ENCODE data around the gene LHX4.

Gene LHX4

DNA sequence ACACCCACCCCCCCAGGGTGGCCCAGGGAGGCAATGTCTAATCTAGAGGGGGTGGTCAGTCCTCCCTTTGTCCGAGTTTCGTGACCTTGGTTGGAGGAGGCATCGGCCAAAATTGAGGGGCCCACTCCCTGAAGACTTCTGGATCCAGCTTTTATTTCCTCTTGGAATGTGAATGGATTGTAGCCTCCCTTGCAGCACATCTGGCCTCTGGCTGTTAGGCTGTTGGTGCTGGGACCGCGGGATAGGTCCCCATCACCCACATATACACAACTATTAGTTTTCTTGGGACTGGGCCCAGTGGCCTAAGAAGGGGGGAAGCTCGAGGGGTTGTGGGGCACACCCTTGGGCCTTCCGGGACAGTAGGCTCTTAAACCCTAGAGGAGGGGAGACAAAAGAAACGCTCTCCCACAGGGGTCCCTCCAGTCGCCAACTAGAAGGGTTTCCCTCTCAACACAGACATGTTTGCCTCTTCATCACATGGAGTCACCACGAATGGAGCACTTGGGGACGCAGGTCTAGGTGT lies 2.5 kb downstream of the LHX4 start:
- H3K9me3 ChIP-seq: no peaks in the 10 kb centered on the region
- H3K27me3 ChIP-seq: peaks cover 3 to 100% of the 10 kb centered on the region in 2 donors
- intact Hi-C loops (cut with DNase I; ENCODE audit: low total_unique reads): no loop called here
- no peak overlapping the region for H3K27ac ChIP-seq
- no peak overlapping the region for H3K4me3 ChIP-seq
- TF ChIP-seq CTCF (IDR thresholded peaks at IDR 0.05): no peak
- peak in 1 of 2 donors; percentile 43 for DNase-seq
- H3K36me3 ChIP-seq: no peaks in the 10 kb centered on the region
- peaks cover 0 to 69% (median 62%) of the 10 kb centered on the region in 4 donors for H3K4me1 ChIP-seq

- Histone ChIP-seq H3K36me3 (no peaks in the 10 kb centered on the region), H3K27me3 (peaks cover 3 to 99% of the 10 kb centered on the region in 2 donors), H3K4me3 (no peak overlapping the region), H3K9me3 (no peaks in the 10 kb centered on the region), H3K4me1 (peaks cover 0 to 69% (median 62%) of the 10 kb centered on the region in 4 donors), H3K27ac (no peak overlapping the region)
- peak in 1 of 2 donors; percentile 52 for DNase-seq
- intact Hi-C loops (cut with DNase I; ENCODE audit: low total_unique reads): no loop called here
- TF ChIP-seq CTCF (IDR thresholded peaks at IDR 0.05): no peak
Observed at GRCh38 chr1:180233191-180234011, 3.3 kb downstream of the LHX4 start.

DNA sequence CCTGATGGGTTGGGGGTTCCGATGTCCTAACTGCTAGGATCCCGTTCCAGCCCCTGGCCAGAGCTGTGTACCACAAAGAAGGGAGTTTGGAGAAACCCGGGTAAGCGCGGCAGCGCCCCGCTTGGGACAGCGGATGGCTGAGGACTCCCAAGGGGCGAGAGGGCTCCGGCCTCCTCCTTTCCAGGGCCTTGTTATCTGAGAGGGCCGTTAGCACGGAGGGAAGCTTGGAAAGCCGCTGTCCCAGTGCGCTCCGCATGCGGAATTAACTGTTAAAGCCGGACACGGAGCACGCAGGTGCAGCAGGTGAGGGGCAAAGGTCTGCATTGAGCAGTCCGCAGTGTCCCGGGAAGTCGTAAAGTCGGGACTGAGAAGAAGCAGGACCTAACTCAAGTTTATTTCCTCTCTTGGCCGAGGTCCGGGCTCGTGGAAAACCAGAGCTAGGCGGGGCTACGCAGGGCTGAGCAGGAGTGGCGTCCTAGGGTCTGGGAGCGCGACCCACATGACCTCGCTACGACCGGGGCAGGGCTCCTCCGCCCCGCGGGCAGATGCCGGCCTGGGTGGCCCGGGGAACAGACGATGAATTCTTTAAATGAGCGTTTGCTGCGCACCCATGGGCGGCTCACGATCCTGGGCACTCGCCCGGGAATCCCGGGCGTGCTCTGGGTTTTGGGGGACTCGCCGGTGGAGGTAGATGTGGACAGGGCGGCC lies 4.5 kb downstream of the LHX4 start:
- Histone ChIP-seq H3K4me1 (peaks cover 0 to 59% (median 52%) of the 10 kb centered on the region in 4 donors), H3K27ac (no peak overlapping the region), H3K36me3 (no peaks in the 10 kb centered on the region), H3K4me3 (peak overlapping the region in 1 of 2 donors; percentile 4), H3K9me3 (no peaks in the 10 kb centered on the region), H3K27me3 (peaks cover 3 to 99% of the 10 kb centered on the region in 2 donors)
- intact Hi-C loops (cut with DNase I; ENCODE audit: low total_unique reads): no loop called here
- TF ChIP-seq CTCF (IDR thresholded peaks at IDR 0.05): no peak
- DNase-seq: peak in 1 of 2 donors; percentile 62

DNA sequence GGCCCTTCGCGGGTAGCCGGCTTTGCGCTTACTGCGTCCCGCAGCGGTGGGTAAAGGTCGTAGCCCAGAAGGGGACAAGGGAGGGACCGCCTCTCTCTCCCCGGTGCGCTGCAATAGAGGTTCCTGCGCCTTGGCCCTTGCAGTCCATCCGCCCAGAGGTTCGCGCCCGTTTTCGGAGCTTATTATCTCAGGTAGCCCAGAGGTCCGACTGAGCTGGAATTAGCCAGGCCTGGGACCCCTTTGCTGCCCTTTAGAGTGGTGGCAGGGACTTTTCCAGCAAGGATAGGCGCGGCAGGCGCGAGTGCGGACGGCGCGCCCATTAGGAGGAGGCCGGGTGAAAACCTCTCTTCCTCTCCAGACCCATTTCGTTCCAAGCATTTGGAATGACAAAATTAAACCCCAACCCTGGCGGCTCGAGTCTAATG lies 5.0 kb downstream of the LHX4 start:
- Histone ChIP-seq H3K36me3 (no peaks in the 10 kb centered on the region), H3K4me3 (no peak overlapping the region)

More for the DNA sequence above, 5.0 kb downstream of the LHX4 start:
- Histone ChIP-seq H3K27me3 (peaks cover 3 to 99% of the 10 kb centered on the region in 2 donors), H3K4me1 (peaks cover 0 to 54% (median 47%) of the 10 kb centered on the region in 4 donors), H3K27ac (no peak overlapping the region), H3K9me3 (no peaks in the 10 kb centered on the region)
- peak in 1 of 2 donors; percentile 41 for DNase-seq
- intact Hi-C loops (cut with DNase I; ENCODE audit: low total_unique reads): no loop called here
- no peak for TF ChIP-seq CTCF (IDR thresholded peaks at IDR 0.05)

Measured in tibial artery (tissue), 4 donors.